NB4 (cell line): ENCODE data around the gene SHB.

ENCODE experiments used
- DNase-seq: peaks from one replicate; pipeline ENCODE4 v3.0.0; 2010; ENCODE audit warnings: low read depth
- H3K4me3 ChIP-seq: one replicate; pipeline ENCODE4 v1.5.1; 2011; ENCODE audit warnings: mild to moderate bottlenecking, low read depth, low read length, moderate library complexity
- CTCF ChIP-seq: IDR thresholded peaks from one replicate; pipeline ENCODE4 v1.5.1; 2012; ENCODE audit warnings: low read depth, low read length
- MAX ChIP-seq: IDR thresholded peaks from 2 replicates; pipeline ENCODE4 v1.6.1; 2011; ENCODE audit warnings: low read depth, low read length
- MYC ChIP-seq: IDR thresholded peaks from 2 replicates; pipeline ENCODE4 v1.6.1; 2011; ENCODE audit warnings: low read depth, low read length
- POLR2A ChIP-seq: IDR thresholded peaks from 2 replicates; pipeline ENCODE4 v1.6.1; 2011; ENCODE audit warnings: mild to moderate bottlenecking; ENCODE audit not compliant: insufficient read length; ENCODE audit errors: extremely low read depth

The SHB gene

GRCh38 chr9:38090170-38090569, 21.1 kb upstream of the SHB start:
- DNase-seq: no peak
- TF ChIP-seq CTCF (no peak), POLR2A (no peak), MAX (no peak), MYC (no peak)
- no peak overlapping the region for H3K4me3 ChIP-seq

- TF ChIP-seq CTCF (no peak), MYC (no peak), MAX (no peak), POLR2A (no peak)
- H3K4me3 ChIP-seq: no peak overlapping the region
- DNase-seq: no peak
Observed at GRCh38 chr9:38089387-38090165, 20.5 kb upstream of the SHB start.

GRCh38 chr9:38088006-38088925, 19.2 kb upstream of the SHB start:
- H3K4me3 ChIP-seq: no peak overlapping the region
- no peak for TF ChIP-seq MYC
- peak; percentile 79 for TF ChIP-seq CTCF
- TF ChIP-seq MAX: peak; percentile 53
- DNase-seq: peak; percentile 37

GRCh38 chr9:38086496-38086895, 17.5 kb upstream of the SHB start:
- no peak for DNase-seq
- TF ChIP-seq POLR2A (no peak), CTCF (no peak), MAX (no peak), MYC (no peak)
- no peak overlapping the region for H3K4me3 ChIP-seq

- TF ChIP-seq MYC: no peak
- TF ChIP-seq CTCF: no peak
- TF ChIP-seq MAX: no peak
- no peak for TF ChIP-seq POLR2A
- H3K4me3 ChIP-seq: no peak overlapping the region
- DNase-seq: no peak
Observed at GRCh38 chr9:38085308-38085707, 16.3 kb upstream of the SHB start.
